Karpas-422 (cell line): ENCODE data around the gene LRRC26. TPM values are rescaled to one million over a fixed set of nuclear protein-coding genes. Genes with fewer than 3 reads are reported as not detected.
"Not testable (repeated sequence)": the region's sequence is repeated elsewhere in the genome, so short reads cannot be mapped to it uniquely, and the experiment has no call there.

Experiments used
- DNase-seq: peaks from one replicate; pipeline ENCODE4 v3.0.0-alpha.2; 2015
- H2AFZ ChIP-seq: fragments of 200-600 bp; sonication (generic); 2 replicates; pipeline ENCODE4 v1.6.1; 2014; ENCODE audit warnings: antibody characterized with exemption, low read length, mixed read lengths
- H3K27ac ChIP-seq: fragments of 200-600 bp; sonication (generic); 2 replicates; pipeline ENCODE4 v1.5.1; 2014; ENCODE audit warnings: mild to moderate bottlenecking, low read length, moderate library complexity
- H3K27me3 ChIP-seq: fragments of 200-600 bp; sonication (generic); 2 replicates; pipeline ENCODE4 v1.6.1; 2014; ENCODE audit warnings: low read length, mixed read lengths
- H3K36me3 ChIP-seq: fragments of 200-600 bp; sonication (generic); 2 replicates; pipeline ENCODE4 v1.6.1; 2014; ENCODE audit warnings: low read length, mixed read lengths; ENCODE audit not compliant: insufficient read depth
- H3K4me1 ChIP-seq: fragments of 200-600 bp; sonication (generic); 2 replicates; pipeline ENCODE4 v1.6.1; 2014; ENCODE audit warnings: mild to moderate bottlenecking, low read length, mixed read lengths
- H3K4me2 ChIP-seq: fragments of 200-600 bp; sonication (generic); 2 replicates; pipeline ENCODE4 v1.6.1; 2014; ENCODE audit warnings: low read length, low read depth, mild to moderate bottlenecking; ENCODE audit not compliant: poor library complexity, severe bottlenecking
- H3K4me3 ChIP-seq: fragments of 200-600 bp; sonication (generic); 2 replicates; pipeline ENCODE4 v1.5.1; 2014; ENCODE audit warnings: mild to moderate bottlenecking, antibody characterized with exemption, low read length, mixed read lengths
- H3K79me2 ChIP-seq: fragments of 200-600 bp; sonication (generic); 2 replicates; pipeline ENCODE4 v1.6.1; 2014; ENCODE audit warnings: mild to moderate bottlenecking, low read length, mixed read lengths
- H3K9ac ChIP-seq: fragments of 200-600 bp; sonication (generic); 2 replicates; pipeline ENCODE4 v1.6.0; 2014; ENCODE audit warnings: low read length
- H3K9me2 ChIP-seq: fragments of 200-600 bp; sonication (generic), shearing (Covaris generic); replicated peaks from 2 replicates; pipeline ENCODE4 v1.6.0; 2014; ENCODE audit warnings: mild to moderate bottlenecking, low read length, moderate library complexity; ENCODE audit not compliant: insufficient read depth
- H3K9me3 ChIP-seq: fragments of 300-700, 200-600 bp; sonication (generic); 2 replicates; pipeline ENCODE4 v1.6.1; 2014; ENCODE audit warnings: low read length, mixed read lengths
- H4K20me1 ChIP-seq: fragments of 200-600 bp; sonication (generic); 2 replicates; pipeline ENCODE4 v1.6.1; 2014; ENCODE audit warnings: mild to moderate bottlenecking, antibody characterized with exemption, low read length, low read depth; ENCODE audit not compliant: insufficient read depth
- total RNA-seq: library from RNA; depleted of rRNA; stranded (reverse); fragments of >200 nt; shearing (Covaris generic); gene quantifications from 2 replicates; pipeline ENCODE4 v1.2.3, GENCODE V29; 2014; ENCODE audit warnings: low replicate concordance

LRRC26 gene
- total RNA-seq, 1 experiment from 2014 or later, result not detected

GRCh38 chr9:137136261-137136880, 33.5 kb downstream of the LRRC26 start:
- Histone ChIP-seq H3K4me2 (no peak overlapping the region), H3K79me2 (no peaks in the 10 kb centered on the region), H3K9me2 (no peaks in the 10 kb centered on the region), H3K4me1 (peaks cover 6% of the 10 kb centered on the region; the same call in 1 of the 2 replicates), H3K27ac (no peak overlapping the region), H3K9ac (no peak overlapping the region), H3K36me3 (no peaks in the 10 kb centered on the region), H3K4me3 (no peak overlapping the region), H4K20me1 (no peaks in the 10 kb centered on the region), H3K27me3 (no peaks in the 10 kb centered on the region), H2AFZ (no peak overlapping the region), H3K9me3 (no peaks in the 10 kb centered on the region)
- no peak for DNase-seq

DNA sequence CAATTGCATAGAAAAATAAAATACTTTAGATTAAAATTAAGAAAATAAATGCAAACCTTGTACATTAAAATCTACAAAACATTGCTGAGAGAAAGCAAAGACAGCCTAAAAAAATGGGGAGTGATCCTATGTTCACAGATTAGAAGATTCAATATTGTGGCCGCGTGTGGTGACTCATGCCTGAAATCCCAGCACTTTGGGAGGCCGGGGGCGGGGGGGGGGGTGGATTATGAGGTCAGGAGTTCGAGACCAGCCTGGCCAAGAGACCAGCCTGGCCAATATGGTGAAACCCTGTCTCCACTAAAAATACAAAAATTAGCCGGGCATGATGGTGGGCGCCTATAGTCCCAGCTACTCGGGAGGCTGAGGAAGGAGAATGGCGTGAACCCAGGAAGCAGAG, 34.7 kb downstream of the LRRC26 start:
- not testable (repeated sequence) for H4K20me1 ChIP-seq, H3K4me2 ChIP-seq, H3K79me2 ChIP-seq, H3K9ac ChIP-seq, H2AFZ ChIP-seq, H3K9me2 ChIP-seq, H3K4me3 ChIP-seq, H3K27me3 ChIP-seq, H3K36me3 ChIP-seq, H3K9me3 ChIP-seq, H3K27ac ChIP-seq, DNase-seq
- H3K4me1 ChIP-seq, result peaks cover 11% of the 10 kb centered on the region

- no peak for DNase-seq
- H3K9me3 ChIP-seq, result no peaks in the 10 kb centered on the region
- peaks cover 13% of the 10 kb centered on the region for H3K4me1 ChIP-seq
- no peak overlapping the region for H3K4me2 ChIP-seq
- no peak overlapping the region for H3K27ac ChIP-seq
- H3K27me3 ChIP-seq, result no peaks in the 10 kb centered on the region
- no peaks in the 10 kb centered on the region for H4K20me1 ChIP-seq
- peaks cover 6% of the 10 kb centered on the region for H3K79me2 ChIP-seq
- no peak overlapping the region for H2AFZ ChIP-seq
- no peak overlapping the region for H3K4me3 ChIP-seq
- H3K9ac ChIP-seq, result no peak overlapping the region
- no peaks in the 10 kb centered on the region for H3K36me3 ChIP-seq
- no peaks in the 10 kb centered on the region for H3K9me2 ChIP-seq
Measured at GRCh38 chr9:137134191-137134590, 35.7 kb downstream of the LRRC26 start.

DNA sequence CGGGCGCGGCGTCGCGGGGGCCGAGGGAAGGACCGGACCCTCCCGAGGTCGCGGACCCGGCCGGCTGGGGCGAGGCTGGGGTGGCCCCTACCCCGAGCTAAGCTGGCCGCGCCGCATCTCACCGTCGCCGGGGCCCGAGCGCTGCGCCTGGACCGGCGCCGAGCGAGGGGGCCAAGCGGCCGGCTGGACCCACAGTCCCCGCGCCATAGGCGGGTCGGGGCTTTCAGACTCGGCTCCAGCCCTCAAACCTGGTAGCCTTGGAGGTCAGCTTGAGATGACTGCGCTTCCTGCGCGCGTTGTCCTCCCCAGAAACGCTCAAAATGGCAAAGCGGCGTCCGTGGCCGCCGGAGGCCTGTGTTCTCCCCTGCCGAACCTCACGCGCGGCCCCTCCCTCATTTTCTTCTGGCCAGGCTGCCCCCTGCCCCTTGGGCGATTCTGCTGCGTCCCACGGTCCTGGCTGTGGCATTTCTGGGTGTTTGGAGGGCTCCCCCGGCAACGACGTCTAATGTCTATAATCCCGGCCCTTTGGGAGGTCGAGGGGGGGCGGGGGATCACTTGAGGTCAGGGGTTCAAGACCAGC, 39.6 kb downstream of the LRRC26 start:
- DNase-seq, result peak; percentile 39
- no peaks in the 10 kb centered on the region for H3K9me2 ChIP-seq
- H3K4me1 ChIP-seq, result peaks cover 25% of the 10 kb centered on the region
- peak overlapping the region; percentile 68 for H3K4me2 ChIP-seq
- H3K27me3 ChIP-seq, result no peaks in the 10 kb centered on the region
- peak overlapping the region; percentile 97 for H3K9ac ChIP-seq
- H2AFZ ChIP-seq, result peak overlapping the region; percentile 81; the same call in 1 of the 2 replicates
- H3K4me3 ChIP-seq, result peak overlapping the region; percentile 79
- H3K27ac ChIP-seq, result peak overlapping the region; percentile 88; the same call in 1 of the 2 replicates
- H4K20me1 ChIP-seq, result no peaks in the 10 kb centered on the region
- H3K36me3 ChIP-seq, result no peaks in the 10 kb centered on the region
- no peaks in the 10 kb centered on the region for H3K9me3 ChIP-seq
- peaks cover 38% of the 10 kb centered on the region for H3K79me2 ChIP-seq

DNA sequence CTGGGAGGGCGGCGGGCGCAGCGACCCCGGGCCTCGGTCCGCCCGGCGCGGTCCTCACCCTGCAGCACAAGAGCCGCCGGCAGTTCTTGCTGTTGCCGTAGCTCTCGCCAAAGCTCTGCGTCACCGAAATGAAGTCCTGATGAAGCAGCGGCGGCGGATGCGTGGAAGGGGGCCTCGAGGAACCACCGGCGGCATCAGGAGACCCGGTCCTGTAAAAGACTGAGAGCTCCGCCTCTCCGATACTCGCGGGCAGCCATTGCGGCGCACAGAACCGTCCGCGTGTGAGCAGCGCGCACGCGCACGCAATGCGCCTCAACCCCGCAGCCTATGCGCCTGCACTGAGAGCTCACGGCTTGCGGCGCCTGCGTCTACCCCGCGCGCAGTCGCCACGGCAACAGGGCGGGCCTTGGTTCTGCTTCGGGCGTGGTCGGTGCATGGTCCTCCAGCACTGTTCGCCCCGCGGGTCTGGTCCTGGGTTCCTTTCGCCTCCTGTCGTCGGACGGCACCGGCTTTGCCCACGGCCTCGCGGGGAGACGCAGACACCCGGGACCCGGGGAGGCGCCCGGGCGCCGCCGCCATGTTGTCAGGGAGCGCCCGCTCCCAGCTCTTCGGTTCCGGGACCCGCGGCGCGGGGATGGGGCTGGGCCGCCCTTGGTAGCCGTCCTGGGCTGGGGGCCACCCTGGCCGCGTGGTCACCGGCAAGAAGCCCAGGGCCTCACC, 40.2 kb downstream of the LRRC26 start:
- peak overlapping the region; percentile 81; the same call in 1 of the 2 replicates for H2AFZ ChIP-seq
- DNase-seq, result peak; percentile 98
- no peaks in the 10 kb centered on the region for H3K36me3 ChIP-seq
- H3K79me2 ChIP-seq, result peaks cover 38% of the 10 kb centered on the region
- no peaks in the 10 kb centered on the region for H3K27me3 ChIP-seq
- peak overlapping the region; percentile 88 for H3K27ac ChIP-seq
- H3K9me2 ChIP-seq, result no peaks in the 10 kb centered on the region
- H3K4me1 ChIP-seq, result peaks cover 25% of the 10 kb centered on the region
- no peaks in the 10 kb centered on the region for H4K20me1 ChIP-seq
- H3K4me2 ChIP-seq, result peak overlapping the region; percentile 68
- H3K9ac ChIP-seq, result peak overlapping the region; percentile 97
- no peaks in the 10 kb centered on the region for H3K9me3 ChIP-seq
- peak overlapping the region; percentile 79 for H3K4me3 ChIP-seq

DNA sequence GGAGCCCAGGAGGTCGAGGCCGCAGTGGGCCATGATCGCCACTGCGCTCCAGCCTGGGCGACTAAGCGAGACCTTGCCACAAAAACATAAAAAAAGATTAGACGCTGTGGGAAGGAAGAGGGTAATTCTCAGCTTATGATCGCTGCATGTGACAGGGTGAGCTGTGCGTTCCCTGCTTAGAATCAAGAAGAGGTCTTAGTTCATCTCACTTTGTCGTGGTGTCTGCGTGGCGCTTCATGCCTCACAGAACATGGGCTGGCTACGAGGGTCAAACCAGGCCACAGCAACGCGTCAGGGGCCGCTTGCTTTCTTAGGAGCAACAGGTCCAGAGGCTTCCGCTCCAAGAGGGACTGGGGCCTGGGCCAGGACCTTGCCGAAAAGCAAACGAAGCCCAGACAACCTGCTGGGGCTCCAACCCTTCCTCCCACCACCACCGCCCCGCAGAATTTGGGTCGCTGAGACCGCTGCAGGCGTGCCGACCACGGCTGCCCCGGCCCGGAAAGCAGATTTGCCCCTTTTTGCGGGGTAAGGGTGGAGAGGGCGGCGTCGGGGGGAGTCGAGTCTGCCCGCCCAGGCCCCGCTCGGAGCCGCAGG, 40.9 kb downstream of the LRRC26 start:
- Histone ChIP-seq H3K4me3 (peak overlapping the region; percentile 79), H2AFZ (peak overlapping the region; percentile 81; the same call in 1 of the 2 replicates), H3K4me2 (peak overlapping the region; percentile 68), H3K79me2 (peaks cover 38% of the 10 kb centered on the region), H4K20me1 (no peaks in the 10 kb centered on the region), H3K27me3 (no peaks in the 10 kb centered on the region), H3K9me2 (no peaks in the 10 kb centered on the region), H3K9ac (peak overlapping the region; percentile 97), H3K9me3 (no peaks in the 10 kb centered on the region), H3K4me1 (peaks cover 25% of the 10 kb centered on the region), H3K27ac (peak overlapping the region; percentile 88), H3K36me3 (no peaks in the 10 kb centered on the region)
- DNase-seq, result peak; percentile 72

DNA sequence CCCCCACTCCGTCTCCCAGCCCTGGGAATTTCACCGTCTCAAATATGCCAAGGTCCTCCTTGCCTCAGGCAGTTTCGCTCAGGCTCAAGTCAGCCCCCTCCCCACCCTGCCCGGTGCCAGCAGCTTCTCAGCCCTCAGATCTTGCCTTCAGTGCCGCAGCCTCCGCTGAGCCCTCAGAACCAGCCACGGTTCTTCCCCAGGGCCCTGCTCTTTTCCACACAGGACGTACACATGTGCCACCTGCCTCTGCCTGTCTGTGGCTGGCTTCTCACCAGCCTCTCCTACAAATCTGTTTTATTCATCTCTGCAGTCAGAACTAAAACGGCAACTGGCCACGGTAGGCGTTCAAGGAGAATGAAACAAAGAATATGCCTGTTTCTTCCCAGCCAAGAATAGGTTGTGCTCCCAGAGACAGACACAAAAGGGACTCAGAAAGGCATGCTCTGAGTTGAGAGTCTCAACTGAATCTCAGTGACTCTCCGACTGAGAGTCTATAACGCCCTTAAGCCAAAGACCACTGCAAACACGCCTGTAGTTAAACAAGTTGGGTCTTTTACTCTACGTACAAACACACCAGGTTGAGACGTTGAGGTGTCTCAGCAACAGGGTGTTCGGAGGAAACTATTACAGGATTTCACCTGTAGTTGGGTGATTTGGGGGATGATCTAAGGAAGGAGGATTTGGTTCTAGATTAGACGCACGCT, 41.5 kb downstream of the LRRC26 start:
- H2AFZ ChIP-seq, result no peak overlapping the region
- peak overlapping the region; percentile 88 for H3K27ac ChIP-seq
- peak overlapping the region; percentile 79 for H3K4me3 ChIP-seq
- no peaks in the 10 kb centered on the region for H4K20me1 ChIP-seq
- DNase-seq, result peak; percentile 74
- no peaks in the 10 kb centered on the region for H3K9me2 ChIP-seq
- no peaks in the 10 kb centered on the region for H3K36me3 ChIP-seq
- H3K9me3 ChIP-seq, result no peaks in the 10 kb centered on the region
- H3K79me2 ChIP-seq, result peaks cover 38% of the 10 kb centered on the region
- no peaks in the 10 kb centered on the region for H3K27me3 ChIP-seq
- H3K4me1 ChIP-seq, result peaks cover 32% of the 10 kb centered on the region
- H3K4me2 ChIP-seq, result peak overlapping the region; percentile 68
- H3K9ac ChIP-seq, result peak overlapping the region; percentile 97
